Neural cell (in vitro differentiated cells): ENCODE results near the gene TEX13D. TPM values are rescaled to one million over a fixed set of nuclear protein-coding genes. Genes with fewer than 3 reads are reported as not detected.

Experiments
- H2AFZ ChIP-seq: fragments of 200-600, 300-800 bp; sonication (generic), shearing (Covaris generic); 2 replicates; pipeline ENCODE4 v1.6.0; 2014; ENCODE audit warnings: low read depth, mild to moderate bottlenecking, antibody characterized with exemption, low read length, moderate library complexity
- H3F3A ChIP-seq: fragments of 200-600 bp; shearing (Covaris generic); 2 replicates; pipeline ENCODE4 v1.6.1; 2016; ENCODE audit warnings: mild to moderate bottlenecking, moderate library complexity, mixed read lengths, antibody characterized with exemption, low read length; ENCODE audit not compliant: insufficient read depth, poor library complexity, severe bottlenecking
- H3K27ac ChIP-seq: fragments of 200-600, 300-800 bp; sonication (generic), shearing (Covaris generic); 2 replicates; pipeline ENCODE4 v1.5.1; 2014; ENCODE audit warnings: mild to moderate bottlenecking, low read length, moderate library complexity
- H3K27me3 ChIP-seq: fragments of 300-800, 200-600 bp; sonication (generic), shearing (Covaris generic); 2 replicates; pipeline ENCODE4 v1.6.0; 2014; ENCODE audit warnings: mild to moderate bottlenecking, low read depth, low read length, moderate library complexity; ENCODE audit not compliant: insufficient read depth
- H3K36me3 ChIP-seq: fragments of 300-800, 200-600 bp; sonication (generic), shearing (Covaris generic); 2 replicates; pipeline ENCODE4 v1.5.1; 2014; ENCODE audit warnings: mild to moderate bottlenecking, antibody characterized with exemption, low read length, moderate library complexity; ENCODE audit not compliant: insufficient read depth
- H3K4me2 ChIP-seq: fragments of 300-800, 200-600 bp; sonication (generic), shearing (Covaris generic); 2 replicates; pipeline ENCODE4 v1.6.0; 2014; ENCODE audit warnings: mild to moderate bottlenecking, low read length
- H3K4me3 ChIP-seq: fragments of 300-800, 200-600 bp; sonication (generic), shearing (Covaris generic); 2 replicates; pipeline ENCODE4 v1.5.1; 2014; ENCODE audit warnings: mild to moderate bottlenecking, low read length, moderate library complexity
- H3K79me2 ChIP-seq: fragments of 200-600 bp; shearing (Covaris generic); replicated peaks from 2 replicates; pipeline ENCODE4 v1.6.0; 2014; ENCODE audit warnings: mild to moderate bottlenecking, low read length, moderate library complexity; ENCODE audit not compliant: insufficient read depth
- H3K9ac ChIP-seq: fragments of 300-800, 200-600 bp; sonication (generic), shearing (Covaris generic); 2 replicates; pipeline ENCODE4 v1.6.1; 2016; ENCODE audit warnings: mild to moderate bottlenecking, low read length, mixed read lengths
- H3K9me2 ChIP-seq: fragments of 200-600 bp; shearing (Covaris generic); 2 replicates; pipeline ENCODE4 v1.6.1; 2016; ENCODE audit warnings: mild to moderate bottlenecking, low read length, mixed read lengths; ENCODE audit not compliant: insufficient read depth
- H3K9me3 ChIP-seq: fragments of 200-600, 300-800 bp; sonication (generic), shearing (Covaris generic); 2 replicates; pipeline ENCODE4 v1.6.1; 2016; ENCODE audit warnings: mild to moderate bottlenecking, mixed run types, low read length, moderate library complexity, mixed read lengths
- H4K20me1 ChIP-seq: fragments of 200-600 bp; shearing (Covaris generic); 2 replicates; pipeline ENCODE4 v1.6.1; 2016; ENCODE audit warnings: mild to moderate bottlenecking, mixed run types; ENCODE audit not compliant: insufficient read depth
- EP300 ChIP-seq: fragments of 450-650 bp; conservative IDR thresholded peaks from 2 replicates; pipeline ENCODE4 v1.6.1; 2014; ENCODE audit warnings: antibody characterized with exemption, mild to moderate bottlenecking, moderate library complexity; ENCODE audit not compliant: poor library complexity, severe bottlenecking
- EZH2 ChIP-seq: fragments of 200-600, 300-800 bp; shearing (Covaris generic), sonication (generic); IDR thresholded peaks from 2 replicates; pipeline ENCODE4 v1.6.1; 2014; ENCODE audit warnings: antibody characterized with exemption, low read length, borderline replicate concordance, mild to moderate bottlenecking; ENCODE audit not compliant: insufficient read depth, poor library complexity, severe bottlenecking
- MXI1 ChIP-seq: fragments of 450-650 bp; conservative IDR thresholded peaks from 2 replicates; pipeline ENCODE4 v1.6.1; 2014; ENCODE audit warnings: antibody characterized with exemption, mild to moderate bottlenecking; ENCODE audit not compliant: poor library complexity, severe bottlenecking
- POLR2AphosphoS5 ChIP-seq: IDR thresholded peaks from 2 replicates; pipeline ENCODE4 v1.6.1; 2012
- RAD21 ChIP-seq: fragments of 450-650 bp; conservative IDR thresholded peaks from 2 replicates; pipeline ENCODE4 v1.6.1; 2014; ENCODE audit warnings: antibody characterized with exemption, mild to moderate bottlenecking, moderate library complexity
- SMC3 ChIP-seq: fragments of 450-650 bp; conservative IDR thresholded peaks from 2 replicates; pipeline ENCODE4 v1.6.1; 2014; ENCODE audit warnings: antibody characterized with exemption, mild to moderate bottlenecking, moderate library complexity; ENCODE audit not compliant: poor library complexity
- TAF1 ChIP-seq: IDR thresholded peaks from 2 replicates; pipeline ENCODE4 v1.6.1; 2012; ENCODE audit warnings: low read depth
- polyA plus RNA-seq: library from polyadenylated mRNA; depleted of rRNA; stranded (reverse); fragments of >200 nt; gene quantifications from 2 replicates; pipeline ENCODE4 v1.2.3, GENCODE V29; 2014
- TF ChIP-seq, protein P1 (sequence below): fragments of 450-650 bp; IDR thresholded peaks from 2 replicates; pipeline ENCODE4 v1.5.1; 2014; ENCODE audit warnings: antibody characterized with exemption, mild to moderate bottlenecking, moderate library complexity; ENCODE audit not compliant: poor library complexity, severe bottlenecking
- TF ChIP-seq, protein P2 (sequence below): IDR thresholded peaks from 2 replicates; pipeline ENCODE4 v1.6.1; 2012; ENCODE audit warnings: borderline replicate concordance

TEX13D gene
- polyA plus RNA-seq, 1 donor from 2014 or later, result not detected

DNA sequence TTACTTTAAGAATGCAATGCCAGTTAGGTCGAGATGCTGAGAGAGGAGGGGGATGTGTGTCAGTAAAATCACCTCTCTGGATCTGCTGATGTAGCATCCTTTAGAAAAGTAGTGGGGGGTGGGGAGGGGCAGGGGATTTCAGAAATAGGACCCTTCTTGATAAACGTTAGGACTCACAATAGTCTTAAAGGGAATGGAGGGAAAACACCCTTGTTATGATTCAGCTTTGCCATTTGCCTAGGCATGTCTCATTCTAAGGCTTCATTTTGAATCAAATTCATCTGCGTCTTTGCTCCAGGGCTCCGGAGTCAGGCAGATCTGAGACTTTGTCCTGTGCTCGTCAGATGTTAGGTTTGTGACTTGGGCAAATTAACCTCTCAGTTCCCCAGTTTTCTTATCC lies 14.8 kb downstream of the TEX13D start:
- H4K20me1 ChIP-seq, result no peaks in the 10 kb centered on the region
- H3K4me3 ChIP-seq, result no peak overlapping the region
- no peaks in the 10 kb centered on the region for H3K27me3 ChIP-seq
- no peak overlapping the region for H2AFZ ChIP-seq
- TF ChIP-seq, protein P1, sequence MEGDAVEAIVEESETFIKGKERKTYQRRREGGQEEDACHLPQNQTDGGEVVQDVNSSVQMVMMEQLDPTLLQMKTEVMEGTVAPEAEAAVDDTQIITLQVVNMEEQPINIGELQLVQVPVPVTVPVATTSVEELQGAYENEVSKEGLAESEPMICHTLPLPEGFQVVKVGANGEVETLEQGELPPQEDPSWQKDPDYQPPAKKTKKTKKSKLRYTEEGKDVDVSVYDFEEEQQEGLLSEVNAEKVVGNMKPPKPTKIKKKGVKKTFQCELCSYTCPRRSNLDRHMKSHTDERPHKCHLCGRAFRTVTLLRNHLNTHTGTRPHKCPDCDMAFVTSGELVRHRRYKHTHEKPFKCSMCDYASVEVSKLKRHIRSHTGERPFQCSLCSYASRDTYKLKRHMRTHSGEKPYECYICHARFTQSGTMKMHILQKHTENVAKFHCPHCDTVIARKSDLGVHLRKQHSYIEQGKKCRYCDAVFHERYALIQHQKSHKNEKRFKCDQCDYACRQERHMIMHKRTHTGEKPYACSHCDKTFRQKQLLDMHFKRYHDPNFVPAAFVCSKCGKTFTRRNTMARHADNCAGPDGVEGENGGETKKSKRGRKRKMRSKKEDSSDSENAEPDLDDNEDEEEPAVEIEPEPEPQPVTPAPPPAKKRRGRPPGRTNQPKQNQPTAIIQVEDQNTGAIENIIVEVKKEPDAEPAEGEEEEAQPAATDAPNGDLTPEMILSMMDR, result no peak
- TF ChIP-seq, protein P2, sequence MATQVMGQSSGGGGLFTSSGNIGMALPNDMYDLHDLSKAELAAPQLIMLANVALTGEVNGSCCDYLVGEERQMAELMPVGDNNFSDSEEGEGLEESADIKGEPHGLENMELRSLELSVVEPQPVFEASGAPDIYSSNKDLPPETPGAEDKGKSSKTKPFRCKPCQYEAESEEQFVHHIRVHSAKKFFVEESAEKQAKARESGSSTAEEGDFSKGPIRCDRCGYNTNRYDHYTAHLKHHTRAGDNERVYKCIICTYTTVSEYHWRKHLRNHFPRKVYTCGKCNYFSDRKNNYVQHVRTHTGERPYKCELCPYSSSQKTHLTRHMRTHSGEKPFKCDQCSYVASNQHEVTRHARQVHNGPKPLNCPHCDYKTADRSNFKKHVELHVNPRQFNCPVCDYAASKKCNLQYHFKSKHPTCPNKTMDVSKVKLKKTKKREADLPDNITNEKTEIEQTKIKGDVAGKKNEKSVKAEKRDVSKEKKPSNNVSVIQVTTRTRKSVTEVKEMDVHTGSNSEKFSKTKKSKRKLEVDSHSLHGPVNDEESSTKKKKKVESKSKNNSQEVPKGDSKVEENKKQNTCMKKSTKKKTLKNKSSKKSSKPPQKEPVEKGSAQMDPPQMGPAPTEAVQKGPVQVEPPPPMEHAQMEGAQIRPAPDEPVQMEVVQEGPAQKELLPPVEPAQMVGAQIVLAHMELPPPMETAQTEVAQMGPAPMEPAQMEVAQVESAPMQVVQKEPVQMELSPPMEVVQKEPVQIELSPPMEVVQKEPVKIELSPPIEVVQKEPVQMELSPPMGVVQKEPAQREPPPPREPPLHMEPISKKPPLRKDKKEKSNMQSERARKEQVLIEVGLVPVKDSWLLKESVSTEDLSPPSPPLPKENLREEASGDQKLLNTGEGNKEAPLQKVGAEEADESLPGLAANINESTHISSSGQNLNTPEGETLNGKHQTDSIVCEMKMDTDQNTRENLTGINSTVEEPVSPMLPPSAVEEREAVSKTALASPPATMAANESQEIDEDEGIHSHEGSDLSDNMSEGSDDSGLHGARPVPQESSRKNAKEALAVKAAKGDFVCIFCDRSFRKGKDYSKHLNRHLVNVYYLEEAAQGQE, result no peak
- TF ChIP-seq SMC3 (no peak), EZH2 (no peak), MXI1 (no peak), POLR2AphosphoS5 (no peak), TAF1 (no peak), EP300 (no peak), RAD21 (no peak)
- H3K27ac ChIP-seq, result no peak overlapping the region
- no peaks in the 10 kb centered on the region for H3K9me2 ChIP-seq
- no peak overlapping the region for H3K9ac ChIP-seq
- no peaks in the 10 kb centered on the region for H3K36me3 ChIP-seq
- no peaks in the 10 kb centered on the region for H3F3A ChIP-seq
- no peaks in the 10 kb centered on the region for H3K79me2 ChIP-seq
- no peaks in the 10 kb centered on the region for H3K9me3 ChIP-seq
- H3K4me2 ChIP-seq, result no peak overlapping the region

DNA sequence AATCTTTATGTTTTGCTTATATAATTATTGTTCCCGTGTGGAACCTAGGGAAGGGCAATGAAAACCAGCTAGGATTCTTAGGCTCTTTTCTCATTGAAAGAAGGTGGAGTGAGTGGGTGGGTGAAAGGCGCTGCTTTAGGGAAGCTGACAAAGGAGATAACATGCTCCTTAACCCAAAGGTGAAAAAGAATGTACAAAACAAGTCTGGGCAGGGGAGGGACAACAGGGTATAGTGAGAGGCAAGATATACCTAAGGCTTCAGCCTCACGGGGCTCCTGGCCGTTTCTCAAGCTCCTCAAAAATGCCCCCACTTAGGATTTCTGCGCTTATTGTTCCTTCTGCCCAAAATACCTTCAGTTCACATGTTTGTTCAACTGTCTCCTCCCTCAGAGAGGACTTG lies 15.7 kb downstream of the TEX13D start:
- Histone ChIP-seq H3K27ac (no peak overlapping the region), H3K4me2 (no peak overlapping the region), H3F3A (no peaks in the 10 kb centered on the region), H2AFZ (no peak overlapping the region), H4K20me1 (no peaks in the 10 kb centered on the region), H3K36me3 (no peaks in the 10 kb centered on the region), H3K9me3 (no peaks in the 10 kb centered on the region), H3K27me3 (no peaks in the 10 kb centered on the region), H3K79me2 (no peaks in the 10 kb centered on the region), H3K9ac (no peak overlapping the region), H3K4me3 (no peak overlapping the region), H3K9me2 (no peaks in the 10 kb centered on the region)
- TF ChIP-seq, protein P2, result no peak
- TF ChIP-seq SMC3 (no peak), RAD21 (no peak)
